Keratinocyte (primary cell): Measurements from ENCODE around the gene HARBI1.

Experiments used
- EZH2 ChIP-seq: IDR thresholded peaks from one replicate; pipeline ENCODE4 v1.6.1; 2012; ENCODE audit warnings: inconsistent platforms, mild to moderate bottlenecking, low read length, moderate library complexity
- TF ChIP-seq, protein P1 (sequence below), 3 experiments: IDR thresholded peaks in 1 of 3; conservative IDR thresholded peaks in 1 of 3; optimal IDR thresholded peaks in 1 of 3; 2 replicates in 2 of 3; 3 replicates in 1 of 3; pipeline versions ENCODE3 to v1.5.1; 2011; ENCODE audit warnings: low read length in 3 of 3, mild to moderate bottlenecking in 3 of 3, moderate library complexity in 2 of 3, control low read depth in 1 of 3, inconsistent platforms in 1 of 3; ENCODE audit not compliant: insufficient read depth in 2 of 3; ENCODE audit errors: extremely low read depth in 1 of 3

DNA sequence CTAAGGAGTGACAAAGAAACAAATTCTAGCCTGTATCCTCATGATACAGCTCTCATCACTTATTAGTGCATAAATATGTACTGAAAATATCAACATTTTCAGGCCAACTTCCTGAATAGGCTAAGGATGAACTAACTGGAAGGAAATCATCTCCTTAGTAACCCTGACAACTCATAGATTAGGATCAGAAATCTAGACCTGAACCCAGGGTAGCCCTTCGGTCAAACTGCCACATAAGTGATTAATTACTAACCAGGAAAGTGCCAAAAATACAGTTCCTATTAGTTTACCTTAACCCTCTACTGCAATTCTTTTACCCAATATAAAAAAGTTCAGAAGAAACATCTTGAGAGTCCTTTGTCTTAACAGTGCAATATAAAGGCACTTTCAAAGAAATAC lies 63.2 kb downstream of the HARBI1 start:
- TF ChIP-seq, protein P1, sequence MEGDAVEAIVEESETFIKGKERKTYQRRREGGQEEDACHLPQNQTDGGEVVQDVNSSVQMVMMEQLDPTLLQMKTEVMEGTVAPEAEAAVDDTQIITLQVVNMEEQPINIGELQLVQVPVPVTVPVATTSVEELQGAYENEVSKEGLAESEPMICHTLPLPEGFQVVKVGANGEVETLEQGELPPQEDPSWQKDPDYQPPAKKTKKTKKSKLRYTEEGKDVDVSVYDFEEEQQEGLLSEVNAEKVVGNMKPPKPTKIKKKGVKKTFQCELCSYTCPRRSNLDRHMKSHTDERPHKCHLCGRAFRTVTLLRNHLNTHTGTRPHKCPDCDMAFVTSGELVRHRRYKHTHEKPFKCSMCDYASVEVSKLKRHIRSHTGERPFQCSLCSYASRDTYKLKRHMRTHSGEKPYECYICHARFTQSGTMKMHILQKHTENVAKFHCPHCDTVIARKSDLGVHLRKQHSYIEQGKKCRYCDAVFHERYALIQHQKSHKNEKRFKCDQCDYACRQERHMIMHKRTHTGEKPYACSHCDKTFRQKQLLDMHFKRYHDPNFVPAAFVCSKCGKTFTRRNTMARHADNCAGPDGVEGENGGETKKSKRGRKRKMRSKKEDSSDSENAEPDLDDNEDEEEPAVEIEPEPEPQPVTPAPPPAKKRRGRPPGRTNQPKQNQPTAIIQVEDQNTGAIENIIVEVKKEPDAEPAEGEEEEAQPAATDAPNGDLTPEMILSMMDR (optimal IDR thresholded peaks at IDR 0.05 in 1 of 3, IDR thresholded peaks at IDR 0.05 in 1 of 3, conservative IDR thresholded peaks at IDR 0.05 in 1 of 3; ENCODE audit: extremely low read depth in 1 of 3, insufficient read depth in 2 of 3, low read length in 3 of 3) = no peak
- TF ChIP-seq EZH2 = no peak
